Activated CD8-positive, alpha-beta memory T cell treated with anti-CD3 and anti-CD28 coated beads, Interleukin-2, amount 50 U/mL, for 1 hour (primary cell): Measurements from ENCODE around the gene TPI1.
"Not testable (repeated sequence)": the region's sequence is repeated elsewhere in the genome, so short reads cannot be mapped to it uniquely, and the experiment has no call there.

Experiments
- DNase-seq: peaks from one replicate; pipeline ENCODE4 v3.0.0-alpha.2; 2020; ENCODE audit errors: extremely low read depth

The TPI1 gene

GRCh38 chr12:6894321-6894720, 27.0 kb downstream of the TPI1 start:
- DNase-seq: no peak

GRCh38 chr12:6896846-6897435, 29.6 kb downstream of the TPI1 start:
- DNase-seq: no peak

GRCh38 chr12:6899427-6899826, 32.1 kb downstream of the TPI1 start:
- DNase-seq: no peak

GRCh38 chr12:6899837-6900519, 32.6 kb downstream of the TPI1 start:
- DNase-seq: no peak

GRCh38 chr12:6902448-6902847, 35.1 kb downstream of the TPI1 start:
- DNase-seq: no peak

- no peak for DNase-seq
Measured at GRCh38 chr12:6903722-6904121, 36.4 kb downstream of the TPI1 start.

GRCh38 chr12:6904280-6905276, 37.2 kb downstream of the TPI1 start, which contains the start of gene LRRC23:
Gene LRRC23 (plus strand): TSS chr12:6904822. CDS start chr12:6905634, 812 bp downstream.
- peak; percentile 93 for DNase-seq

GRCh38 chr12:6905414-6906040, 38.2 kb downstream of the TPI1 start:
- no peak for DNase-seq

- not testable (repeated sequence) for DNase-seq
Measured at GRCh38 chr12:6908141-6908540, 40.8 kb downstream of the TPI1 start.

GRCh38 chr12:6909421-6910145, 42.3 kb downstream of the TPI1 start:
- no peak for DNase-seq

GRCh38 chr12:6912164-6912935, 45.0 kb downstream of the TPI1 start:
- DNase-seq: no peak

GRCh38 chr12:6914246-6914946, 47.1 kb downstream of the TPI1 start, which contains the start of gene ENO2:
Gene ENO2 (plus strand): TSS chr12:6914580. CDS start chr12:6915833, 1,253 bp downstream.
- peak; percentile 76 for DNase-seq

- DNase-seq: no peak
Measured at GRCh38 chr12:6914947-6915788, 47.8 kb downstream of the TPI1 start.

GRCh38 chr12:6915789-6916285, 48.5 kb downstream of the TPI1 start:
- DNase-seq: no peak

- no peak for DNase-seq
Measured at GRCh38 chr12:6916426-6917200, 49.3 kb downstream of the TPI1 start.

- DNase-seq: no peak
Measured at GRCh38 chr12:6917491-6918231, 50.3 kb downstream of the TPI1 start.

- DNase-seq: no peak
Measured at GRCh38 chr12:6919588-6919987, 52.3 kb downstream of the TPI1 start.
